Activated CD8-positive, alpha-beta T cell treated with anti-CD3 and anti-CD28 coated beads for 36 hours (primary cell): ENCODE data around the gene ZC3H6. TPM values are rescaled to one million over a fixed set of nuclear protein-coding genes. Genes with fewer than 3 reads are reported as not detected.
"Not testable (repeated sequence)": the region's sequence is repeated elsewhere in the genome, so short reads cannot be mapped to it uniquely, and the experiment has no call there.

Experiments used
- ATAC-seq: fragments of 200-7000 bp; cut with Tn5 transposase; one replicate; pipeline ENCODE4 v1.10.0; 2021; ENCODE audit warnings: mild to moderate bottlenecking, moderate library complexity
- CTCF ChIA-PET: fragments of 350-600 bp; sonication (Branson Sonifier 250); formaldehyde crosslinking; loops from one replicate; lab custom pipeline; 2021; ENCODE audit warnings: antibody characterized with exemption; lab: Charles Lee
- POLR2A ChIA-PET: fragments of 350-600 bp; sonication (Branson Sonifier 250); formaldehyde crosslinking; loops from one replicate; lab custom pipeline; 2021; ENCODE audit warnings: antibody characterized with exemption; lab: Charles Lee
- DNase-seq: peaks from one replicate; pipeline ENCODE4 v3.0.0-alpha.2; 2020
- H3K27ac Mint-ChIP-seq: one replicate; pipeline ENCODE4 v1.8.0; 2021; ENCODE audit warnings: mild to moderate bottlenecking, mixed read lengths
- H3K27me3 Mint-ChIP-seq: one replicate; pipeline ENCODE4 v1.8.0; 2021; ENCODE audit warnings: mixed read lengths
- H3K36me3 Mint-ChIP-seq: one replicate; pipeline ENCODE4 v1.8.0; 2021; ENCODE audit warnings: low read depth, mixed read lengths
- H3K4me1 Mint-ChIP-seq: one replicate; pipeline ENCODE4 v1.8.0; 2021; ENCODE audit warnings: low read depth, mixed read lengths
- H3K4me3 Mint-ChIP-seq: one replicate; pipeline ENCODE4 v1.8.0; 2021; ENCODE audit warnings: mild to moderate bottlenecking, moderate library complexity, mixed read lengths
- H3K9me3 Mint-ChIP-seq: one replicate; pipeline ENCODE4 v1.8.0; 2021; ENCODE audit warnings: mixed read lengths
- intact Hi-C: fragments of 100-400 bp; cut with micrococcal nuclease; formaldehyde crosslinking; loops from one replicate; pipeline ENCODE4 v1.10.0; 2022
- total RNA-seq, 2 experiments: library from RNA; stranded (reverse); gene quantifications; one replicate each; pipeline ENCODE4 v1.2.3, GENCODE V29; 2021
- TF ChIP-seq, protein P1 (sequence below): fragments of 200-600 bp; IDR thresholded peaks from one replicate; pipeline ENCODE4 v1.8.0; 2022; ENCODE audit warnings: antibody characterized with exemption, mild to moderate bottlenecking

The ZC3H6 gene
- total RNA-seq, 2 experiments from 2014 or later: 16.9 to 17.6 TPM

DNA sequence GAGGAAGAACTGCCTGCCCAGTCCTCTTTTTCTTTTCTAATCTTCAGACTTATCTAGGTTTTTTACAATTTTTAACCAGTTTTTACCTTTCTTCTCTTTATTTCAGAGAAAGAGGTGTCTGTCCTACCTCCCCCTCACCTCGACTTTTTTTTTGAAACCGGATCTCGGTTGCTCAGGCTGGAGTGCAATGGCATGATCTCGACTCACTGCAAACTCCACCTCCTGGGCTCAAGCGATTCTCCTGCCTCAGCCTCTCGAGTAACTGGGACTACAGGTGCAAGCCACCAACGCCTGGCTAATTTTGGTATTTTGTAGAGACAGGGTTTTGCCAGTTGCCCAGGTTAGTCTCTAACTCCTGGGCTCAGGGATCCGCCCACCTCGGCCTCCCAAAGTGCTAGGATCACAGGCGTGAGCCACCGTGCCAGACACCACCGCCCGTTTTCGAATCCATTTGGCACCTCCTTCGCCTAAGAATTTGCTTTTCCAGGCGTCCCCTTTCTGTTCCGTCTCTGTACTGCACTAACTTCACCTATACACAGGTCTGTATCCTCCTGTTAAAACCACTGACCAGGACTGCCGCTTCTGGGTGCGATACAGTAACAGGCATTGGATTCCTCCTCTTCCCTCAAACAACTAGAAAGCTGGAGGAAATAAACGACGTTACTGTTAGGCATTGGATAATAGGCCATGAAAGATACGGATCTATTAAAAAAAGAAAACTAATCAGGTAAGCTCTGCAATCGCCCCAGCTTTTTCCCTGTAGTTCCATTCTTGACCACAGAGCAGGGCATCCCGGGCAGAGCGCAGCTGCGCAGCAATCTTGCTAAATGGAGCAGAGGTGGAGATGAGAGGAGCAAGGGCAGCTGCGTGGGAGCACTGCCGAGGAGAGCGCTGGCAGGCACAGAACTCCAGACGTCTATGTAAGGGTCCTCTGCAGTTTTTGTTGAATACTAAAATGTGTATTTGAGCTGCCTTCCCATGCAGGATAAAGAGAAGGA lies 69.9 kb downstream of the ZC3H6 start:
- intact Hi-C loops: no loop called here
- POLR2A ChIA-PET: no interaction called here
- no peak overlapping the region for H3K27ac Mint-ChIP-seq
- no peaks in the 10 kb centered on the region for H3K9me3 Mint-ChIP-seq
- no peaks in the 10 kb centered on the region for H3K36me3 Mint-ChIP-seq
- TF ChIP-seq, protein P1, sequence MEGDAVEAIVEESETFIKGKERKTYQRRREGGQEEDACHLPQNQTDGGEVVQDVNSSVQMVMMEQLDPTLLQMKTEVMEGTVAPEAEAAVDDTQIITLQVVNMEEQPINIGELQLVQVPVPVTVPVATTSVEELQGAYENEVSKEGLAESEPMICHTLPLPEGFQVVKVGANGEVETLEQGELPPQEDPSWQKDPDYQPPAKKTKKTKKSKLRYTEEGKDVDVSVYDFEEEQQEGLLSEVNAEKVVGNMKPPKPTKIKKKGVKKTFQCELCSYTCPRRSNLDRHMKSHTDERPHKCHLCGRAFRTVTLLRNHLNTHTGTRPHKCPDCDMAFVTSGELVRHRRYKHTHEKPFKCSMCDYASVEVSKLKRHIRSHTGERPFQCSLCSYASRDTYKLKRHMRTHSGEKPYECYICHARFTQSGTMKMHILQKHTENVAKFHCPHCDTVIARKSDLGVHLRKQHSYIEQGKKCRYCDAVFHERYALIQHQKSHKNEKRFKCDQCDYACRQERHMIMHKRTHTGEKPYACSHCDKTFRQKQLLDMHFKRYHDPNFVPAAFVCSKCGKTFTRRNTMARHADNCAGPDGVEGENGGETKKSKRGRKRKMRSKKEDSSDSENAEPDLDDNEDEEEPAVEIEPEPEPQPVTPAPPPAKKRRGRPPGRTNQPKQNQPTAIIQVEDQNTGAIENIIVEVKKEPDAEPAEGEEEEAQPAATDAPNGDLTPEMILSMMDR: no peak
- no peak overlapping the region for H3K4me3 Mint-ChIP-seq
- no peak for DNase-seq
- peaks cover 3% of the 10 kb centered on the region for H3K4me1 Mint-ChIP-seq
- CTCF ChIA-PET: interaction anchor here (0.6 kb wide), 1 partner anchor 8 kb away, joined by 4 read pairs; no protein-coding TSS in a partner anchor
- peaks cover 3% of the 10 kb centered on the region for H3K27me3 Mint-ChIP-seq
- ATAC-seq: no peak

DNA sequence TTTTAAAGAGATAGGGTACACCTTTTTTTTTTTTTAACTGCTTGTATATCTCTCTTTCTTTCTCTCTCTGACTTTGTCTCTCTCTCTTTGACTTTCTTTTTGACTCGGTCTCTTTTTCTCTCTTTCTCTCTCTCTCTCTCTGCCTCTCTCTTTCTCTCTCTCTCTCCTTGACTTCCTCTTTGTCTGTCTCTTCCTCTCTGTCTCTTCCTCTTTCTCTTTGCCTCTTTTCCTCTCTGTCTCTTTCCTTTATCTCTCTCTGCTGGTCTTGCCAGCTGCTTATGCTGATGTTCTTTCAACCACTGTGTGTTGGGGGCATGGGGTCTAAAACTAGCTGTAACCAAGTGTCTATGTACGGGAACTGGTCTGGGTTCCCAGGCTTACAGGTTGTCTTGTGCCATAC lies 76.9 kb downstream of the ZC3H6 start:
- H3K27ac Mint-ChIP-seq, H3K4me1 Mint-ChIP-seq, H3K4me3 Mint-ChIP-seq, CTCF ChIA-PET, H3K36me3 Mint-ChIP-seq, DNase-seq, H3K9me3 Mint-ChIP-seq, H3K27me3 Mint-ChIP-seq, ATAC-seq, POLR2A ChIA-PET, intact Hi-C loops: not testable (repeated sequence)

DNA sequence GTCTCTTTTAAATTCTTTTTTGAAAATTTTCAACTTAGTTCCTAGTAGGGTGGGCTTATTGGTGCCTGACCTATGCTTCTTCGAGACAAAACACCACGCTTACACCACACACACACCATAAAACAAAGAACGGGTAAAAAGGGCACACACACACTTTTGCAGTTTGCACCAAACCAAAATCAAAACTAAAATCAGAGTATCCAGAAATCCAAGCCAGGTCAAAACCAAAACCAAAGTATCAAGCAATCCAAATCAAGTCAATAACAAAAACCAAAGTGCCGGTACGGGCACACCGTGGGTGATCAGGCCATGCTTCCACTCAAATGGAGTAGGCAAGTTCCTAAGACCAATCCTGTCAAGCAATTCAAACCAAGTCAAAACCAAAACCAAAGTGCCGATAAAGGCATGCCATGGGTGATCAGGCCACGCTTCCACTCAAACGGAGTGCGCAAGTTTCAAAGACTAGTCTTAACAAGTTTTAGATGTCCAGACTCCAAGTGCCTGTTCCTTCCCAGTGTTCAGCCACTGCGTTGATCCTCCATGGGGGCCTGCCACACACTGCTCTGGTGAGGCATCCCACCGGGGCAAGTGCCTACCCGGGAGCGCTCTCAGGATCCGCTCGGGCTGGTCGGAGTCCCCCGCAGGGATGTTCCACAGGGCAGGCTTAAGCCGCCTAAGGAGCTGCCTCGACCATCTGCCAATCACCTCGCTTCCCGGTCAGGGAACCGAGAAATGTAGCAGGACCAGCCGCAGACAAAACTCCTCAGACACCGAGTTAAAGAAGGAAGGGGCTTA lies 77.6 kb downstream of the ZC3H6 start:
- POLR2A ChIA-PET, H3K36me3 Mint-ChIP-seq, DNase-seq, CTCF ChIA-PET, H3K4me3 Mint-ChIP-seq, intact Hi-C loops, H3K4me1 Mint-ChIP-seq, ATAC-seq, H3K27ac Mint-ChIP-seq, H3K27me3 Mint-ChIP-seq, H3K9me3 Mint-ChIP-seq: not testable (repeated sequence)

DNA sequence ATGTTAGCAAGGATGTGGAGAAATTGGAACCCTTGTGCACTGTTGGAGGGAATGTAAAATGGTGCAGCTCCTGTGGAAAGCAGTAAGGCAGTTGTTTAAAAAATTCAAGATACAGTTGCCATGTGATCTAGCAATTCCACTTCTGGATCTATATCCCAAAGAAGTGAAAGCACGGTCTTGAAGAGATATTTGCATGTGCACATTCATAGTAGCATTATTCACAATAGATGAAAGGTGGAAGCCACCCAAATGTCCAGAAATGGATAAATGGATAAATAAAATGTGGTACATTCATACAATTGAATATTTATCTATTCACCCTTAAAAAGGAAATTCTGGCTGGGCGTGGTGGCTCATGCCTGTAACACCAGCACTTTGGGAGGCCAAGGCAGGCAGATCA lies 78.9 kb downstream of the ZC3H6 start:
- CTCF ChIA-PET, ATAC-seq, DNase-seq, intact Hi-C loops, H3K36me3 Mint-ChIP-seq, H3K9me3 Mint-ChIP-seq, POLR2A ChIA-PET, H3K27me3 Mint-ChIP-seq, H3K4me3 Mint-ChIP-seq, H3K27ac Mint-ChIP-seq, H3K4me1 Mint-ChIP-seq: not testable (repeated sequence)

DNA sequence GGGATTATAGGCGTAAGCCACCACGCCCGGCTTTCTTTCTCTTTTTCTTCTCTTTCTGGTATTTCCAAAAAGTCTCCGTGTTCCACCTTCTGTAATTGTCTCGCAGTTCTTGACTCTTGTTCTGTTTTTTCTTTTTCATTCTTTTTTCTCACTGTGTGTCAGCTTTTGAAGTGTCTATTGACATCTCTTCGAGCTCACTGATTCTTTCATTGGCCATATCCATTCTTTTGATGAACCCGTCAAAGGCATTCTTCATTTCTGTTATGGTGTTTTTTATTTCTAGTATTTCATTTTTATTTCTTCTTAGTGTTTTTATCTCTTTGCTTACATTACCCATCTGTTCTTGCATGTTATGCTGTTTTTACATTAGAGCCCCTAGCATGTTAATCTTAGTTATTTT lies 84.7 kb downstream of the ZC3H6 start:
- H3K36me3 Mint-ChIP-seq, intact Hi-C loops, H3K4me1 Mint-ChIP-seq, POLR2A ChIA-PET, H3K9me3 Mint-ChIP-seq, H3K4me3 Mint-ChIP-seq, CTCF ChIA-PET, ATAC-seq, H3K27ac Mint-ChIP-seq, DNase-seq, H3K27me3 Mint-ChIP-seq: not testable (repeated sequence)

Other genes starting within 250 kb of the ZC3H6 start
- 10 to 100 TPM; 11.4 to 12.2 TPM for gene TMEM87B, start 220.3 kb upstream of the ZC3H6 start, total RNA-seq
- 1 to 10 TPM; 7.4 to 7.9 TPM for gene FBLN7, start 137.2 kb upstream of the ZC3H6 start, total RNA-seq
- 10 to 100 TPM; 16.7 to 22.1 TPM for gene ZC3H8, start 20.6 kb upstream of the ZC3H6 start, total RNA-seq
- gene RGPD8, start 158.0 kb downstream of the ZC3H6 start, total RNA-seq: 10 to 100 TPM; 13.5 to 13.6 TPM
- gene TTL, start 206.6 kb downstream of the ZC3H6 start, total RNA-seq: 10 to 100 TPM; 29.2 to 29.6 TPM